ENCODE results near the gene MEIOC. TPM values are rescaled to one million over a fixed set of nuclear protein-coding genes. Genes with fewer than 3 reads are reported as not detected.
"Not testable (repeated sequence)": the region's sequence is repeated elsewhere in the genome, so short reads cannot be mapped to it uniquely, and the experiment has no call there.

The MEIOC gene
- total RNA-seq, 1 donor from 2014 or later, result 0.91 TPM

- H3K27ac Mint-ChIP-seq, result no peak overlapping the region
- H3K36me3 Mint-ChIP-seq (ENCODE audit: low read depth), result no peaks in the 10 kb centered on the region
- ChIA-PET POLR2A (no interaction called here), CTCF (interaction anchor here (1.4 to 3.0 kb wide), 2 partner anchors 100 to 103 kb away, joined by 4 to 12 read pairs; no protein-coding TSS in a partner anchor)
- intact Hi-C loops (cut with micrococcal nuclease), result no loop called here
- H3K27me3 Mint-ChIP-seq, result peaks cover 3% of the 10 kb centered on the region
- H3K9me3 Mint-ChIP-seq, result no peaks in the 10 kb centered on the region
- ATAC-seq (ENCODE audit: low read depth) (no peak), DNase-seq (no peak)
- TF ChIP-seq CTCF (IDR thresholded peaks at IDR 0.05), result no peak
- no peak overlapping the region for H3K4me3 Mint-ChIP-seq
- peaks cover 1% of the 10 kb centered on the region for H3K4me1 Mint-ChIP-seq
These were observed 22.3 kb upstream of the MEIOC start for GRCh38 chr17:44633998-44634397.

GRCh38 chr17:44634401-44634800 lies 21.9 kb upstream of the MEIOC start:
- ChIA-PET CTCF (interaction anchor here (1.4 to 3.0 kb wide), 2 partner anchors 101 to 104 kb away, joined by 4 to 12 read pairs; no protein-coding TSS in a partner anchor), POLR2A (interaction anchor here (0.6 kb wide), 1 partner anchor 9 kb away, joined by 5 read pairs; no protein-coding TSS in a partner anchor)
- H3K4me3 Mint-ChIP-seq; H3K27ac Mint-ChIP-seq; H3K36me3 Mint-ChIP-seq (ENCODE audit: low read depth); DNase-seq; H3K4me1 Mint-ChIP-seq; intact Hi-C loops (cut with micrococcal nuclease); ATAC-seq (ENCODE audit: low read depth); H3K27me3 Mint-ChIP-seq; H3K9me3 Mint-ChIP-seq: not testable (repeated sequence)

- H3K36me3 Mint-ChIP-seq (ENCODE audit: low read depth), result no peaks in the 10 kb centered on the region
- H3K9me3 Mint-ChIP-seq, result no peaks in the 10 kb centered on the region
- DNase-seq, result no peak
- H3K4me1 Mint-ChIP-seq, result no peaks in the 10 kb centered on the region
- POLR2A ChIA-PET, result no interaction called here
- no peak overlapping the region for H3K27ac Mint-ChIP-seq
- intact Hi-C loops (cut with micrococcal nuclease), result loop anchor here (1.0 kb wide), 1 partner anchor 103 kb away; no protein-coding TSS in a partner anchor
- CTCF ChIA-PET, result interaction anchor here (0.6 to 1.9 kb wide), 3 partner anchors 17 to 103 kb away, joined by 5 to 19 read pairs (median 12); no protein-coding TSS in a partner anchor
- TF ChIP-seq CTCF (IDR thresholded peaks at IDR 0.05), result no peak
- no peak overlapping the region for H3K4me3 Mint-ChIP-seq
- no peak for ATAC-seq (ENCODE audit: low read depth)
- peaks cover 3% of the 10 kb centered on the region for H3K27me3 Mint-ChIP-seq
These were observed 19.7 kb upstream of the MEIOC start for GRCh38 chr17:44636562-44636961.

- no peak overlapping the region for H3K27ac Mint-ChIP-seq
- POLR2A ChIA-PET, result no interaction called here
- no peak for TF ChIP-seq CTCF (IDR thresholded peaks at IDR 0.05)
- CTCF ChIA-PET, result interaction anchor here (0.6 to 1.9 kb wide), 4 partner anchors 18 to 305 kb away, joined by 3 to 19 read pairs (median 8); no protein-coding TSS in a partner anchor
- no peak overlapping the region for H3K4me3 Mint-ChIP-seq
- no peaks in the 10 kb centered on the region for H3K9me3 Mint-ChIP-seq
- no peaks in the 10 kb centered on the region for H3K4me1 Mint-ChIP-seq
- H3K27me3 Mint-ChIP-seq, result peaks cover 5% of the 10 kb centered on the region
- intact Hi-C loops (cut with micrococcal nuclease), result no loop called here
- no peaks in the 10 kb centered on the region for H3K36me3 Mint-ChIP-seq (ENCODE audit: low read depth)
- DNase-seq (no peak), ATAC-seq (ENCODE audit: low read depth) (no peak)
These were observed 19.2 kb upstream of the MEIOC start for GRCh38 chr17:44637066-44637465.

- Mint-ChIP-seq H3K36me3 (ENCODE audit: low read depth) (no peaks in the 10 kb centered on the region), H3K4me1 (no peaks in the 10 kb centered on the region), H3K27me3 (peaks cover 10% of the 10 kb centered on the region), H3K9me3 (no peaks in the 10 kb centered on the region), H3K4me3 (no peak overlapping the region), H3K27ac (no peak overlapping the region)
- ATAC-seq (ENCODE audit: low read depth) (no peak), DNase-seq (no peak)
- POLR2A ChIA-PET, result no interaction called here
- intact Hi-C loops (cut with micrococcal nuclease), result no loop called here
- CTCF ChIA-PET, result no interaction called here
- no peak for TF ChIP-seq CTCF (IDR thresholded peaks at IDR 0.05)
These were observed 13.4 kb upstream of the MEIOC start for GRCh38 chr17:44642834-44643233.

- Mint-ChIP-seq H3K36me3 (ENCODE audit: low read depth) (no peaks in the 10 kb centered on the region), H3K4me3 (no peak overlapping the region), H3K9me3 (no peaks in the 10 kb centered on the region), H3K4me1 (no peaks in the 10 kb centered on the region), H3K27me3 (peaks cover 14% of the 10 kb centered on the region), H3K27ac (no peak overlapping the region)
- no peak for TF ChIP-seq CTCF (IDR thresholded peaks at IDR 0.05)
- POLR2A ChIA-PET, result no interaction called here
- no peak for ATAC-seq (ENCODE audit: low read depth)
- intact Hi-C loops (cut with micrococcal nuclease), result no loop called here
- no peak for DNase-seq
- CTCF ChIA-PET, result no interaction called here
These were observed 10.9 kb upstream of the MEIOC start for GRCh38 chr17:44645341-44645740.

Measured in activated B cell treated with CpG ODN at 0.5 μM for 24 hours (primary cell).